HCT116 (cell line): ENCODE measurements around the gene MAST4. TPM values are rescaled to one million over a fixed set of nuclear protein-coding genes. Genes with fewer than 3 reads are reported as not detected.

Experiments
- ATAC-seq: fragments of 200-7000 bp; cut with Tn5 transposase; 2 replicates; pipeline ENCODE4 v1.9.1; 2020; ENCODE audit warnings: mild to moderate bottlenecking, moderate library complexity
- BruUV-seq: library from RNA; stranded (reverse); fragments of 400-500 nt; replicated peaks from 2 replicates; lab custom pipeline; 2021; lab: Mats Ljungman, UMichigan
- CTCF ChIA-PET: fragments of 300-600 bp; sonication (Branson Sonifier 250); formaldehyde crosslinking; loops from one replicate; lab custom pipeline; 2021; ENCODE audit warnings: antibody characterized with exemption; lab: Charles Lee
- POLR2A ChIA-PET: fragments of 300-600, 350-600 bp; sonication (Branson Sonifier 250); formaldehyde crosslinking; loops from one replicate; lab custom pipeline; 2021; ENCODE audit warnings: antibody characterized with exemption; lab: Charles Lee
- RAD21 ChIA-PET, 2 experiments: fragments of 300-600 bp; sonication (Branson Sonifier 250); formaldehyde crosslinking; loops; one replicate each; lab custom pipeline; 2023; ENCODE audit warnings: low total read pairs in 2 of 2; ENCODE audit not compliant: uncharacterized antibody in 2 of 2, unreplicated experiment in 2 of 2, low non-redundant PET in 1 of 2; lab: Charles Lee
- DNase-seq: peaks from one replicate; pipeline ENCODE4 v3.0.0-alpha.2; 2010; ENCODE audit warnings: low read depth, low spot score
- H2AFZ ChIP-seq: fragments of 200-600 bp; shearing (Covaris generic), sonication (generic); 2 replicates; pipeline ENCODE4 v1.6.1; 2017; ENCODE audit warnings: low read depth, mixed run types, mixed read lengths, antibody characterized with exemption, low read length; ENCODE audit not compliant: poor library complexity, severe bottlenecking
- H3K27ac ChIP-seq: 2 replicates; pipeline ENCODE4 v1.5.1; 2012; ENCODE audit warnings: low read depth, low read length
- H3K27me3 ChIP-seq: fragments of 200-600 bp; sonication (generic); 2 replicates; pipeline ENCODE4 v1.6.1; 2016; ENCODE audit warnings: mixed run types, low read length, mixed read lengths; ENCODE audit not compliant: insufficient read depth
- H3K36me3 ChIP-seq, 2 experiments: fragments of 200-500 bp in 1 of 2; fragments of 200-600 bp in 1 of 2; sonication (Bioruptor generic) in 1 of 2; sonication (generic) in 1 of 2; 2 replicates each; pipeline versions ENCODE4 v1.5.1 to v1.6.1; 2014 to 2016; ENCODE audit warnings: low read length in 2 of 2, inconsistent platforms in 1 of 2, mixed read lengths in 1 of 2, mixed run types in 1 of 2; ENCODE audit not compliant: insufficient read depth in 2 of 2, control insufficient read depth in 1 of 2
- H3K4me1 ChIP-seq, 2 experiments: fragments of 200-600 bp in 1 of 2; sonication (generic) in 1 of 2; 2 replicates each; pipeline versions ENCODE4 v1.5.1 to v1.6.1; 2012 to 2017; ENCODE audit warnings: low read length in 2 of 2, inconsistent platforms in 1 of 2, mild to moderate bottlenecking in 1 of 2, mixed read lengths in 1 of 2, mixed run types in 1 of 2, moderate library complexity in 1 of 2; ENCODE audit not compliant: insufficient read depth in 2 of 2, control insufficient read depth in 1 of 2
- H3K4me2 ChIP-seq: fragments of 200-600 bp; sonication (generic); 2 replicates; pipeline ENCODE4 v1.6.1; 2017; ENCODE audit warnings: mixed run types, low read length, mixed read lengths
- H3K4me3 ChIP-seq, 2 experiments: fragments of 200-600 bp in 1 of 2; sonication (generic) in 1 of 2; replicated peaks in 1 of 2; 2 replicates each; pipeline ENCODE4 v1.5.1; 2011 to 2016; ENCODE audit warnings: low read length in 2 of 2, control low read depth in 1 of 2, low read depth in 1 of 2, mild to moderate bottlenecking in 1 of 2, mixed read lengths in 1 of 2, mixed run types in 1 of 2
- H3K79me2 ChIP-seq: fragments of 200-600 bp; sonication (generic); 2 replicates; pipeline ENCODE4 v1.6.1; 2017; ENCODE audit warnings: mild to moderate bottlenecking, mixed run types, low read length, moderate library complexity, mixed read lengths; ENCODE audit not compliant: insufficient read depth
- H3K9ac ChIP-seq: fragments of 200-600 bp; sonication (generic); 2 replicates; pipeline ENCODE4 v1.6.1; 2016; ENCODE audit warnings: low read length, mixed read lengths
- H3K9me2 ChIP-seq: fragments of 200-600 bp; sonication (generic), shearing (Covaris generic); 2 replicates; pipeline ENCODE4 v1.6.1; 2017; ENCODE audit warnings: mixed run types, mild to moderate bottlenecking, moderate library complexity; ENCODE audit not compliant: insufficient read depth
- H3K9me3 ChIP-seq, 2 experiments: fragments of 200-500 bp in 1 of 2; fragments of 200-600 bp in 1 of 2; sonication (Bioruptor generic) in 1 of 2; sonication (generic) in 1 of 2; 2 replicates each; pipeline ENCODE4 v1.6.1; 2014 to 2017; ENCODE audit warnings: low read length in 2 of 2, mixed read lengths in 2 of 2, inconsistent platforms in 1 of 2, low read depth in 1 of 2, mild to moderate bottlenecking in 1 of 2, mixed run types in 1 of 2, moderate library complexity in 1 of 2; ENCODE audit not compliant: control insufficient read depth in 1 of 2, insufficient read depth in 1 of 2
- H4K20me1 ChIP-seq: fragments of 200-600 bp; sonication (generic), shearing (Covaris generic); 2 replicates; pipeline ENCODE4 v1.6.1; 2017; ENCODE audit warnings: mixed run types, mild to moderate bottlenecking, moderate library complexity; ENCODE audit not compliant: insufficient read depth
- CBX3 ChIP-seq: IDR thresholded peaks from 2 replicates; pipeline ENCODE4 v1.6.1; 2012; ENCODE audit warnings: low read depth
- CEBPB ChIP-seq: IDR thresholded peaks from 2 replicates; pipeline ENCODE4 v1.6.1; 2012; ENCODE audit warnings: low read depth
- EGR1 ChIP-seq: IDR thresholded peaks from 2 replicates; pipeline ENCODE4 v1.6.1; 2012; ENCODE audit warnings: low read depth
- JUND ChIP-seq: IDR thresholded peaks from 2 replicates; pipeline ENCODE4 v1.6.1; 2012
- MAX ChIP-seq: IDR thresholded peaks from 2 replicates; pipeline ENCODE4 v1.6.1; 2012
- POLR2A ChIP-seq: IDR thresholded peaks from 2 replicates; pipeline ENCODE4 v1.7.0; 2011; ENCODE audit warnings: borderline replicate concordance; ENCODE audit not compliant: insufficient read depth, insufficient read length; ENCODE audit errors: extremely low read depth
- RAD21 ChIP-seq: IDR thresholded peaks from 2 replicates; pipeline ENCODE4 v1.6.1; 2012; ENCODE audit warnings: low read depth, mild to moderate bottlenecking
- REST ChIP-seq: IDR thresholded peaks from 2 replicates; pipeline ENCODE4 v1.6.1; 2012; ENCODE audit warnings: low read depth
- SIN3A ChIP-seq: IDR thresholded peaks from 2 replicates; pipeline ENCODE4 v1.6.1; 2012; ENCODE audit warnings: low read depth
- TCF7L2 ChIP-seq: IDR thresholded peaks from 2 replicates; pipeline ENCODE4 v1.7.0; 2011; ENCODE audit warnings: borderline replicate concordance, inconsistent platforms; ENCODE audit not compliant: insufficient read depth, insufficient read length; ENCODE audit errors: extremely low read depth
- ZBTB33 ChIP-seq: IDR thresholded peaks from 2 replicates; pipeline ENCODE4 v1.6.1; 2011; ENCODE audit warnings: mild to moderate bottlenecking, low read length, moderate library complexity; ENCODE audit not compliant: insufficient replicate concordance; ENCODE audit errors: extremely low read depth
- intact Hi-C: fragments of 100-400 bp; cut with micrococcal nuclease; formaldehyde crosslinking; loops from 2 replicates; pipeline ENCODE4 v1.10.0; 2022
- total RNA-seq: library from RNA; stranded (reverse); gene quantifications from one replicate; pipeline ENCODE4 v1.2.1, GENCODE V29; 2021; ENCODE audit not compliant: unreplicated experiment

Gene MAST4
- total RNA-seq, 1 experiment from 2014 or later = 1.1 TPM

- no peak for TF ChIP-seq RAD21
- TF ChIP-seq SIN3A = no peak
- no peak for TF ChIP-seq TCF7L2
- no peak for TF ChIP-seq CBX3
- TF ChIP-seq CEBPB = no peak
- no peak for TF ChIP-seq JUND
- no peak for TF ChIP-seq REST
- no peak for TF ChIP-seq ZBTB33
- no peak for TF ChIP-seq EGR1
- TF ChIP-seq POLR2A = no peak
- no peak for TF ChIP-seq MAX
- no peaks in the 10 kb centered on the region for H3K4me1 ChIP-seq
- no peak overlapping the region for H2AFZ ChIP-seq
- intact Hi-C loops = no loop called here
- ATAC-seq (no peak), DNase-seq (no peak)
- no peaks in the 10 kb centered on the region for H4K20me1 ChIP-seq
- no peak overlapping the region for H3K27ac ChIP-seq
- no peaks in the 10 kb centered on the region for H3K9me2 ChIP-seq
- H3K36me3 ChIP-seq = no peaks in the 10 kb centered on the region
- RAD21 ChIA-PET = no interaction called here
- H3K9ac ChIP-seq = no peak overlapping the region
- CTCF ChIA-PET = no interaction called here
- POLR2A ChIA-PET = no interaction called here
- H3K27me3 ChIP-seq = peaks cover 28% of the 10 kb centered on the region
- no peaks in the 10 kb centered on the region for H3K9me3 ChIP-seq
- no peak overlapping the region for H3K4me3 ChIP-seq
- H3K79me2 ChIP-seq = no peaks in the 10 kb centered on the region
- no TSS peak for BruUV-seq
- H3K4me2 ChIP-seq = no peak overlapping the region
Observed at GRCh38 chr5:66587771-66588170, 8.4 kb upstream of the MAST4 start.
